Panc1 (cell line): Measurements from ENCODE around the gene PDXDC1.
"Not testable (repeated sequence)": the region's sequence is repeated elsewhere in the genome, so short reads cannot be mapped to it uniquely, and the experiment has no call there.

Experiments used
- POLR2AphosphoS5 ChIP-seq: IDR thresholded peaks from 2 replicates; pipeline ENCODE4 v1.6.1; 2012; ENCODE audit warnings: mild to moderate bottlenecking, low read depth, low read length, moderate library complexity
- TF ChIP-seq, protein P1 (sequence below): fragments of 450-650 bp; IDR thresholded peaks from 2 replicates; pipeline ENCODE4 v1.5.1; 2017; ENCODE audit warnings: mild to moderate bottlenecking

- TF ChIP-seq, protein P1, sequence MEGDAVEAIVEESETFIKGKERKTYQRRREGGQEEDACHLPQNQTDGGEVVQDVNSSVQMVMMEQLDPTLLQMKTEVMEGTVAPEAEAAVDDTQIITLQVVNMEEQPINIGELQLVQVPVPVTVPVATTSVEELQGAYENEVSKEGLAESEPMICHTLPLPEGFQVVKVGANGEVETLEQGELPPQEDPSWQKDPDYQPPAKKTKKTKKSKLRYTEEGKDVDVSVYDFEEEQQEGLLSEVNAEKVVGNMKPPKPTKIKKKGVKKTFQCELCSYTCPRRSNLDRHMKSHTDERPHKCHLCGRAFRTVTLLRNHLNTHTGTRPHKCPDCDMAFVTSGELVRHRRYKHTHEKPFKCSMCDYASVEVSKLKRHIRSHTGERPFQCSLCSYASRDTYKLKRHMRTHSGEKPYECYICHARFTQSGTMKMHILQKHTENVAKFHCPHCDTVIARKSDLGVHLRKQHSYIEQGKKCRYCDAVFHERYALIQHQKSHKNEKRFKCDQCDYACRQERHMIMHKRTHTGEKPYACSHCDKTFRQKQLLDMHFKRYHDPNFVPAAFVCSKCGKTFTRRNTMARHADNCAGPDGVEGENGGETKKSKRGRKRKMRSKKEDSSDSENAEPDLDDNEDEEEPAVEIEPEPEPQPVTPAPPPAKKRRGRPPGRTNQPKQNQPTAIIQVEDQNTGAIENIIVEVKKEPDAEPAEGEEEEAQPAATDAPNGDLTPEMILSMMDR, result not testable (repeated sequence)
- not testable (repeated sequence) for TF ChIP-seq POLR2AphosphoS5
Measured at GRCh38 chr16:15066690-15067089, 91.9 kb downstream of the PDXDC1 start.
